ENCODE data around the gene TXNDC11. TPM values are rescaled to one million over a fixed set of nuclear protein-coding genes. Genes with fewer than 3 reads are reported as not detected.

TXNDC11 gene
- total RNA-seq, 2 experiments from 2014 or later: 27.3 to 28.3 TPM

- ChIA-PET CTCF (no interaction called here), POLR2A (no interaction called here)
- Mint-ChIP-seq H3K36me3 (ENCODE audit: low read depth) (peaks cover 54% of the 10 kb centered on the region), H3K4me3 (no peak overlapping the region), H3K27me3 (no peaks in the 10 kb centered on the region), H3K4me1 (no peaks in the 10 kb centered on the region), H3K9me3 (ENCODE audit: low read depth) (no peaks in the 10 kb centered on the region), H3K27ac (no peak overlapping the region)
- intact Hi-C loops (cut with DNase I, micrococcal nuclease): loop anchor here (2.0 to 10.0 kb wide), 2 partner anchors 14 to 312 kb away; no protein-coding TSS in a partner anchor
- DNase-seq: no peak
- no peak for ATAC-seq
These were observed 10.2 kb upstream of the TXNDC11 start for GRCh38 chr16:11752856-11753255.

GRCh38 chr16:11750056-11750455 is 7.4 kb upstream of the TXNDC11 start:
- peak overlapping the region; percentile 1 for H3K27ac Mint-ChIP-seq
- no peaks in the 10 kb centered on the region for H3K9me3 Mint-ChIP-seq (ENCODE audit: low read depth)
- no peak overlapping the region for H3K4me3 Mint-ChIP-seq
- CTCF ChIA-PET: no interaction called here
- no peaks in the 10 kb centered on the region for H3K27me3 Mint-ChIP-seq
- ATAC-seq (no peak), DNase-seq (no peak)
- POLR2A ChIA-PET: no interaction called here
- H3K4me1 Mint-ChIP-seq: no peaks in the 10 kb centered on the region
- intact Hi-C loops (cut with DNase I, micrococcal nuclease): loop anchor here in 1 of 2 experiments (10.0 kb wide), 1 partner anchor 315 kb away; no protein-coding TSS in a partner anchor
- H3K36me3 Mint-ChIP-seq (ENCODE audit: low read depth): peaks cover 34% of the 10 kb centered on the region

- H3K9me3 Mint-ChIP-seq (ENCODE audit: low read depth): no peaks in the 10 kb centered on the region
- no peaks in the 10 kb centered on the region for H3K27me3 Mint-ChIP-seq
- DNase-seq (no peak), ATAC-seq (no peak)
- H3K4me1 Mint-ChIP-seq: peaks cover 7% of the 10 kb centered on the region
- intact Hi-C loops (cut with DNase I, micrococcal nuclease): no loop called here
- CTCF ChIA-PET: interaction anchor here (0.7 to 1.2 kb wide), 4 partner anchors 36 to 485 kb away, joined by 3 to 4 read pairs (median 3); partner anchors contain the start of gene ZC3H7A
- H3K36me3 Mint-ChIP-seq (ENCODE audit: low read depth): peaks cover 31% of the 10 kb centered on the region
- H3K27ac Mint-ChIP-seq: no peak overlapping the region
- H3K4me3 Mint-ChIP-seq: no peak overlapping the region
- POLR2A ChIA-PET: interaction anchor here (0.5 kb wide), 1 partner anchor 130 kb away, joined by 4 read pairs; no protein-coding TSS in a partner anchor
These were observed 6.0 kb upstream of the TXNDC11 start for GRCh38 chr16:11748404-11749254.

GRCh38 chr16:11747949-11748403 is 5.3 kb upstream of the TXNDC11 start:
- Mint-ChIP-seq H3K4me3 (no peak overlapping the region), H3K27me3 (no peaks in the 10 kb centered on the region), H3K36me3 (ENCODE audit: low read depth) (peaks cover 31% of the 10 kb centered on the region), H3K9me3 (ENCODE audit: low read depth) (no peaks in the 10 kb centered on the region), H3K27ac (peak overlapping the region; percentile 14), H3K4me1 (peaks cover 11% of the 10 kb centered on the region)
- intact Hi-C loops (cut with DNase I, micrococcal nuclease): no loop called here
- CTCF ChIA-PET: interaction anchor here (0.7 to 1.2 kb wide), 3 partner anchors 40 to 484 kb away, joined by 3 to 4 read pairs (median 3); partner anchors contain the start of gene ZC3H7A
- POLR2A ChIA-PET: no interaction called here
- DNase-seq: no peak
- ATAC-seq: no peak

- H3K36me3 Mint-ChIP-seq (ENCODE audit: low read depth): peaks cover 8% of the 10 kb centered on the region
- ATAC-seq: no peak
- intact Hi-C loops (cut with DNase I, micrococcal nuclease): loop anchor here (5.0 kb wide), 2 partner anchors 108 to 487 kb away; partner anchors contain the start of genes RSL1D1 (in 1 of the 2) and SOCS1 (in 1 of the 2)
- peaks cover 36% of the 10 kb centered on the region for H3K4me1 Mint-ChIP-seq
- CTCF ChIA-PET: interaction anchor here (0.6 to 3.5 kb wide), 4 partner anchors 19 to 168 kb away, joined by 3 to 20 read pairs (median 6); partner anchors contain the start of gene ZC3H7A
- no peaks in the 10 kb centered on the region for H3K27me3 Mint-ChIP-seq
- POLR2A ChIA-PET: interaction anchor here (0.6 to 2.2 kb wide), 4 partner anchors 54 to 659 kb away, joined by 4 to 22 read pairs (median 9); partner anchors contain the start of genes SOCS1 and ZC3H7A
- DNase-seq: no peak
- no peaks in the 10 kb centered on the region for H3K9me3 Mint-ChIP-seq (ENCODE audit: low read depth)
- H3K4me3 Mint-ChIP-seq: peak overlapping the region; percentile 88
- H3K27ac Mint-ChIP-seq: peak overlapping the region; percentile 96
These were observed 1.4 kb upstream of the TXNDC11 start for GRCh38 chr16:11744075-11744470.

GRCh38 chr16:11743308-11744074 is 834 bp upstream of the TXNDC11 start:
- no peak for ATAC-seq
- intact Hi-C loops (cut with DNase I, micrococcal nuclease): loop anchor here (1.0 to 5.0 kb wide), 8 partner anchors 40 to 999 kb away; partner anchors contain the start of genes CLEC16A (in 1 of the 2), RSL1D1 (in 1 of the 2), SNX29 (in 1 of the 2) and SOCS1 (in 1 of the 2)
- ChIA-PET POLR2A (interaction anchor here (0.5 to 2.2 kb wide), 9 partner anchors 12 to 660 kb away, joined by 4 to 22 read pairs (median 4); partner anchors contain the start of genes RSL1D1, SOCS1 and ZC3H7A), CTCF (interaction anchor here (0.6 to 3.5 kb wide), 8 partner anchors 9 to 999 kb away, joined by 3 to 20 read pairs (median 4); partner anchors contain the start of gene ZC3H7A)
- no peaks in the 10 kb centered on the region for H3K27me3 Mint-ChIP-seq
- peak overlapping the region; percentile 96 for H3K27ac Mint-ChIP-seq
- H3K36me3 Mint-ChIP-seq (ENCODE audit: low read depth): peaks cover 8% of the 10 kb centered on the region
- DNase-seq: peak; percentile 49
- H3K4me1 Mint-ChIP-seq: peaks cover 42% of the 10 kb centered on the region
- peak overlapping the region; percentile 88 for H3K4me3 Mint-ChIP-seq
- H3K9me3 Mint-ChIP-seq (ENCODE audit: low read depth): no peaks in the 10 kb centered on the region

GRCh38 chr16:11742093-11742535 is 543 bp downstream of the TXNDC11 start:
- intact Hi-C loops (cut with DNase I, micrococcal nuclease): loop anchor here (1.0 to 5.0 kb wide), 9 partner anchors 41 to 997 kb away; partner anchors contain the start of genes RSL1D1 (in 2 of the 2), CLEC16A (in 1 of the 2), SNN (in 1 of the 2) and SNX29 (in 1 of the 2)
- CTCF ChIA-PET: interaction anchor here (0.6 to 3.5 kb wide), 5 partner anchors 8 to 792 kb away, joined by 3 to 20 read pairs (median 3); partner anchors contain the start of genes GSPT1 and ZC3H7A
- Mint-ChIP-seq H3K4me3 (peak overlapping the region; percentile 88), H3K27me3 (no peaks in the 10 kb centered on the region), H3K36me3 (ENCODE audit: low read depth) (peaks cover 12% of the 10 kb centered on the region), H3K9me3 (ENCODE audit: low read depth) (no peaks in the 10 kb centered on the region), H3K4me1 (peaks cover 55% of the 10 kb centered on the region), H3K27ac (peak overlapping the region; percentile 93)
- DNase-seq (peak; percentile 71), ATAC-seq (peak; percentile 37)
- POLR2A ChIA-PET: interaction anchor here (0.6 to 2.2 kb wide), 11 partner anchors 10 to 784 kb away, joined by 3 to 22 read pairs (median 4); partner anchors contain the start of genes GSPT1, RSL1D1, SOCS1 and ZC3H7A

- Mint-ChIP-seq H3K27me3 (no peaks in the 10 kb centered on the region), H3K27ac (peak overlapping the region; percentile 53), H3K36me3 (ENCODE audit: low read depth) (peaks cover 19% of the 10 kb centered on the region), H3K4me1 (peaks cover 59% of the 10 kb centered on the region), H3K9me3 (ENCODE audit: low read depth) (no peaks in the 10 kb centered on the region), H3K4me3 (peak overlapping the region; percentile 88)
- intact Hi-C loops (cut with DNase I, micrococcal nuclease): loop anchor here (5.0 kb wide), 2 partner anchors 112 to 483 kb away; partner anchors contain the start of genes RSL1D1 (in 1 of the 2) and SOCS1 (in 1 of the 2)
- ATAC-seq: no peak
- no peak for DNase-seq
- CTCF ChIA-PET: no interaction called here
- POLR2A ChIA-PET: no interaction called here
These were observed 2.1 kb downstream of the TXNDC11 start for GRCh38 chr16:11740567-11740966.

GRCh38 chr16:11738742-11739544 is 3.7 kb downstream of the TXNDC11 start:
- H3K4me1 Mint-ChIP-seq: peaks cover 64% of the 10 kb centered on the region
- H3K27me3 Mint-ChIP-seq: no peaks in the 10 kb centered on the region
- H3K9me3 Mint-ChIP-seq (ENCODE audit: low read depth): no peaks in the 10 kb centered on the region
- intact Hi-C loops (cut with DNase I, micrococcal nuclease): no loop called here
- CTCF ChIA-PET: interaction anchor here (0.6 to 1.4 kb wide), 5 partner anchors 13 to 207 kb away, joined by 3 to 4 read pairs (median 4); no protein-coding TSS in a partner anchor
- peak overlapping the region; percentile 39 for H3K4me3 Mint-ChIP-seq
- ATAC-seq (no peak), DNase-seq (no peak)
- peaks cover 29% of the 10 kb centered on the region for H3K36me3 Mint-ChIP-seq (ENCODE audit: low read depth)
- POLR2A ChIA-PET: interaction anchor here (0.7 kb wide), 1 partner anchor 77 kb away, joined by 8 read pairs; no protein-coding TSS in a partner anchor
- peak overlapping the region; percentile 42 for H3K27ac Mint-ChIP-seq

- intact Hi-C loops (cut with DNase I, micrococcal nuclease): no loop called here
- ChIA-PET CTCF (interaction anchor here (0.7 to 2.0 kb wide), 3 partner anchors 12 to 23 kb away, joined by 3 to 9 read pairs (median 4); no protein-coding TSS in a partner anchor), POLR2A (no interaction called here)
- Mint-ChIP-seq H3K36me3 (ENCODE audit: low read depth) (peaks cover 37% of the 10 kb centered on the region), H3K9me3 (ENCODE audit: low read depth) (no peaks in the 10 kb centered on the region), H3K27me3 (no peaks in the 10 kb centered on the region), H3K27ac (peak overlapping the region; percentile 10), H3K4me1 (peaks cover 61% of the 10 kb centered on the region), H3K4me3 (no peak overlapping the region)
- DNase-seq (no peak), ATAC-seq (no peak)
These were observed 4.9 kb downstream of the TXNDC11 start for GRCh38 chr16:11737713-11738112.

All from activated CD4-positive, alpha-beta T cell treated with anti-CD3 and anti-CD28 coated beads for 36 hours (primary cell).